DMS79 treated with DMSO at 0.1 percent for 48 hours (cell line): ENCODE data around the gene MUC4.
"Not testable (repeated sequence)": the region's sequence is repeated elsewhere in the genome, so short reads cannot be mapped to it uniquely, and the experiment has no call there.

Experiments
- DNase-seq: peaks from one replicate; lab custom pipeline; 2025; lab: John Stamatoyannopoulos, UW

MUC4 gene

DNA sequence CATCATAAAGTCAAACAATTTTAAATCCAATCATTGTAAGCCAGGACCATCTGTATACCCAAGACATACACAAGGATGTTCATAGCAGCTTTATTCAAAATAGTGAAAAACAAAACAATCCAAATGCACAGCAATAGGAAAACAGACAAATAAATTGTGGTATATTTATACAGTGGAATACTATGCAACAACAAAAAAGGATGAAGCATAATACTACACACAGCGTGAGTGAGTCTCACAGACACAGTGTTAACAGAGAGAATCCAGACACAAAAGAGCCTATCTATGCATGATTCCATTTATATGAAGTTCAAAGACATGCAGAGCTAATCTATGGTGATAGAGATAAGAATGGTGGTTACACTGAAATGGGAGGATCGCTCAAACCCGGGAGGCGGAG lies 96.6 kb downstream of the MUC4 start:
- no peak for DNase-seq

DNA sequence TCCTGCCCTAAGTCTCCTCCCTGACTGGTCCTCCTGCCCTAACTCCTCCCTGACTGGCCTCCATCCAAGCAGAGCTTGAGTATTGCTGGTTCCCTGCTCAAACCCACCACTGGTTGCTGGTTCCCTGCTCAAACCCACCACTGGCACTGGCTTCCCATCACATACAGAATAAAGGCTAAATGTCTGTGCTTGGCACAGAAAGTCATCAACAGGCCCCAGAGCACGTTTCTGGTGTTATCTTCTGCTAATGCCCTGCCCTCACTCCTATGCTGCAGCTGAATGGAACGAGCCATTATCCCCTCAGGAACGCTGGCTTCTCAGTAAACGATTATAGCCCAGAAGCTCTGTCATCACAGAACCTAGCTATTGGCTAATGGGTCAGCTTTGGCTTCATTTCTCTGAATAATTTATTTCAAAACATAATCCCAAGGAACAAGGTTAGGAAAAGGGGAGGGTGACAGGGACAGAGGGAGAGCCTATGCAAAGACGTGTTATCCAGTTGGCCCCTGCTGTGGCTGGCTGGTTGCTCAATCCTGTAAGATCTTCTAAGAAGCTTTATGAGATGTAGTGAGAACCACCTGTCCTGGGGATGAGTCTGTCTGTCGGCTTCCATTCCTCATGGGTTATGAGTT lies 97.2 kb downstream of the MUC4 start:
- no peak for DNase-seq

DNA sequence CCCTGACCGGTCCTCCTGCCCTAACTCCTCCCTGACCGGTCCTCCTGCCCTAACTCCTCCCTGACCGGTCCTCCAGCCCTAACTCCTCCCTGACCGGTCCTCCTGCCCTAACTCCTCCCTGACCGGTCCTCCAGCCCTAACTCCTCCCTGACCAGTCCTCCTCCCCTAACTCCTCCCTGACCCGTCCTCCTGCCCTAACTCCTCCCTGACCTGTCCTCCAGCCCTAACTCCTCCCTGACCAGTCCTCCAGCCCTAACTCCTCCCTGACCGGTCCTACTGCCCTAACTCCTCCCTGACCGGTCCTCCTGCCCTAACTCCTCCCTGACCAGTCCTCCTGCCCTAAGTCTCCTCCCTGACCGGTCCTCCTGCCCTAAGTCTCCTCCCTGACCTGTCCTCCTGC lies 98.6 kb downstream of the MUC4 start:
- DNase-seq: not testable (repeated sequence)

GRCh38 chr3:195712535-195712910 lies 99.2 kb downstream of the MUC4 start:
- not testable (repeated sequence) for DNase-seq

- DNase-seq: no peak
Observed at GRCh38 chr3:195711813-195712534, 99.8 kb downstream of the MUC4 start.

- not testable (repeated sequence) for DNase-seq
Observed at GRCh38 chr3:195711091-195711812, 100.5 kb downstream of the MUC4 start.

- DNase-seq: not testable (repeated sequence)
Observed at GRCh38 chr3:195710126-195710905, 101.4 kb downstream of the MUC4 start.

- no peak for DNase-seq
Observed at GRCh38 chr3:195709676-195710085, 102.0 kb downstream of the MUC4 start.

GRCh38 chr3:195708626-195709481 lies 102.9 kb downstream of the MUC4 start:
- no peak for DNase-seq

DNA sequence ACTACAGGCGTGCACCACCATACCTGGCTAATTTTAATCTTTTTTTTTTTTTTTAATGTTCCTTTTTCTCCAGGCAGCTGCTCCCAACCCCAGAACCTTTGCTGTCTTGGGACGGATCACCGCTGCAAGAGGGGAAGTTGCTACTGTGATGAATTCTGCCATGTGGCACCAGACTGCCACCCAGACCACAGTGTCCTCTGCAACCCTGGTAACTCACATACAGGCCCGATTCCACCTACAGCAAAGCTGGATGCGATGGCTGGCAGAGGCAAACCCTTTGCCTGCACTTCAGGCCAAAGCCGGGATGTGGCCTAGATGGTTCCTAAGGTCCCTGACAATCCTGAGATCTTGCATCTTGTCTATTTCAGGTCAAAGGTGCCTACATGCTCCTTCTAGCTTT lies 103.7 kb downstream of the MUC4 start:
- no peak for DNase-seq

- no peak for DNase-seq
Observed at GRCh38 chr3:195705081-195705991, 106.4 kb downstream of the MUC4 start.

DNA sequence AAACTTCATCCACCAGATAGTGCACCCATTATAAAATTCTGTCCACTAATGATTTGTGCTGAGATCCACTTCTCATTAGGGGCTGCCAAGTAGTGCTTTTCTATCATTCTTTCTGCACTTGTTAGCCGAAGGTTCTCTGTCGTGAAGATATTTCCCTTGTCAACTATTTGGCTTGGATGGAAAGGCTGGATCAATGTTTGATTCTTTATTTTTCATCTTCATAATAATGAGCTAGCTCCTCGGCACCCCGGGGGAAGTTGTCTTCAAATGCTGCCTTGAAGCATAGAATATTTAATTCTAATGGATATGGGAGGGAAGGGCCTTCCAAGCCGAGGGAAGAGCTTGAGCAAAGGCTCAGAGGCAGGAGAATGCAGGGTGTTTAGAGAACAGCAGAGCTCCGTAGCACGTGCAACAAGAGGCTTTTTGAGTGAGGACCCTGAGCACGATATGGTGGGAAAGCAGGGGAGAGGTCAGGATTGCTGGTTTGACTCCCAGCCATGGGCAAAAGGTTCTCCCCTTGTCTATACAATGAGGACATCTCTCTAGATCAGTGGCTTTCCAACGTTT lies 107.2 kb downstream of the MUC4 start:
- no peak for DNase-seq

GRCh38 chr3:195703776-195704175 lies 108.0 kb downstream of the MUC4 start:
- no peak for DNase-seq

- DNase-seq: no peak
Observed at GRCh38 chr3:195701042-195701915, 110.5 kb downstream of the MUC4 start.

- DNase-seq: no peak
Observed at GRCh38 chr3:195700319-195700718, 111.4 kb downstream of the MUC4 start.

- DNase-seq: no peak
Observed at GRCh38 chr3:195699860-195700259, 111.9 kb downstream of the MUC4 start.

DNA sequence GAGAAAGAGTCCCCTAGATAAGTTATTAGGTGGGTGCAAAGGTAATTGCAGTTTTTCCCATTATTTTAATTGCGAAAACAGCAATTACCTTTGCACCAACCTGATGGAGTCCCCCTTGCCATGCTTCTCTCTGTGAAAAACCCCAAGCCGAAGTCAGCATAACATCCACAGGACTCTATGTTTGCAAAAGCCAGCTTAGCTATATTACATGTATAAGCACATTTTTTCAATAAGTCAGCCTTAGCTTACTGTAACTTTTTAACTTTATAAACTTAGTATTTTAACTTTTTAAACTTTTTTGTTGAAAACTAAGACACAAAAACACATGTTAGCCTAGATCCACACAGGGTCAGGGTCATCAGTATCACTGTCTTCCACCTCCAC lies 112.3 kb downstream of the MUC4 start:
- no peak for DNase-seq

DNA sequence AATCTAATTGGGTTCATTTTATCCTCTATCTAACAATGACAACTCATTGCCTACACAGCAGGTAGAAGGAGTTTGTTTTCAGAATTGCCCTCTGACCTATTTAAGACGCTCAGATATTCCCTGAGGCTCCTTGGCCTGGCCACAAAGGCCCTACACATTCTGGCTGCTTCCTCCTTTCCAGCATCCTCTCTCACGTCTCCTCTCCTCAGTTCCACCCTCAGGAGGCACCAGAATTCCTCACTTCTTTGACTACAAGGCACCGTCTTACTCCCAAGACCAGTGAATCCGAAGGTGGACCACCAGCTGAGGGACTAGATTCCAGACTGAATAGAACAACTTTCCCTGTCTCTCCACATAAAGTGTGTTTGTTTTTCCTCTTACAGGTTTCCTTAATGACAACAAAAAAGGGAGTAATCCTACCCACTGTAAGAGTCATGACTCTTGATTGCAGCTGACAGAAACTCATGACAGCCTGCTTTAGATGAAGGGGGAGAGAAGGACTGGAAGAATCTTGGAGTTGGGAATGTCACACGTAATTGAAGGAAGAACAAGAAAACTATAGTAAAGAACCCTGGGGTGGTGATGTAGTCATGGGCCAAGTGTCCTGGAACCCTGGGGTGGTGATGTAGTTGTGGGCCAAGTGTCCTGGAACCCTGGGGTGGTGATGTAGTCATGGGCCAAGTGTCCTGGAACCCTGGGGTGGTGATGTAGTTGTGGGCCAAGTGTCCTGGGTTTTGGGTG lies 112.9 kb downstream of the MUC4 start:
- DNase-seq: no peak
